Measurements from ENCODE around the gene AQR. TPM values are rescaled to one million over a fixed set of nuclear protein-coding genes. Genes with fewer than 3 reads are reported as not detected.
A peak's percentile ranks its signal among the peaks of the same experiment; 100 is the strongest.
"Not testable (repeated sequence)": the region's sequence is repeated elsewhere in the genome, so short reads cannot be mapped to it uniquely, and the experiment has no call there.

The AQR gene
- total RNA-seq, 1 donor from 2014 or later: 28.5 TPM

DNA sequence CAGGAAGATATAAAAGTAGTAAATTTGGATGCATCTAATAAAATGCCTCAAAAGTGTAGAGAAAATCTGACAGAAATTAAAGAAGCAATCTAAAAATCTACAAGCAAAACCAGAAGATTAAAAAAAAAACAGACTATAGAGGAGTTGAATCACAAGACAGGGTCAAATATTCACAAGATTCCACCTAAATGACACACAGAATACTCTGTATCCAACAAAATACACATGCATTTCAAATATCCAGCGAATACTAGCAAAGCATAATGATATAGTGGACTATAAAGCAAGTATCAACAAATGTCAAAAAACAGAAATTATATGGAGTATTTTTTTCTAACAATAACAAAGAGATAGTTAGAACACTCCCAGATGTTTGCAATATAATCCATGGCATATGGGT is 153.7 kb downstream of the AQR start:
- no peaks in the 10 kb centered on the region for H3K9me3 Mint-ChIP-seq (ENCODE audit: unreplicated experiment)
- H3K27ac Mint-ChIP-seq (ENCODE audit: unreplicated experiment): peak overlapping the region; percentile 23
- H3K27me3 Mint-ChIP-seq (ENCODE audit: unreplicated experiment): peaks cover 43% of the 10 kb centered on the region
- no peaks in the 10 kb centered on the region for H3K36me3 Mint-ChIP-seq (ENCODE audit: unreplicated experiment)
- TF ChIP-seq, protein P1, sequence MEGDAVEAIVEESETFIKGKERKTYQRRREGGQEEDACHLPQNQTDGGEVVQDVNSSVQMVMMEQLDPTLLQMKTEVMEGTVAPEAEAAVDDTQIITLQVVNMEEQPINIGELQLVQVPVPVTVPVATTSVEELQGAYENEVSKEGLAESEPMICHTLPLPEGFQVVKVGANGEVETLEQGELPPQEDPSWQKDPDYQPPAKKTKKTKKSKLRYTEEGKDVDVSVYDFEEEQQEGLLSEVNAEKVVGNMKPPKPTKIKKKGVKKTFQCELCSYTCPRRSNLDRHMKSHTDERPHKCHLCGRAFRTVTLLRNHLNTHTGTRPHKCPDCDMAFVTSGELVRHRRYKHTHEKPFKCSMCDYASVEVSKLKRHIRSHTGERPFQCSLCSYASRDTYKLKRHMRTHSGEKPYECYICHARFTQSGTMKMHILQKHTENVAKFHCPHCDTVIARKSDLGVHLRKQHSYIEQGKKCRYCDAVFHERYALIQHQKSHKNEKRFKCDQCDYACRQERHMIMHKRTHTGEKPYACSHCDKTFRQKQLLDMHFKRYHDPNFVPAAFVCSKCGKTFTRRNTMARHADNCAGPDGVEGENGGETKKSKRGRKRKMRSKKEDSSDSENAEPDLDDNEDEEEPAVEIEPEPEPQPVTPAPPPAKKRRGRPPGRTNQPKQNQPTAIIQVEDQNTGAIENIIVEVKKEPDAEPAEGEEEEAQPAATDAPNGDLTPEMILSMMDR (IDR thresholded peaks at IDR 0.05): no peak
- H3K4me3 Mint-ChIP-seq (ENCODE audit: unreplicated experiment): no peak overlapping the region
- DNase-seq (ENCODE audit: extremely low spot score, unreplicated experiment): no peak
- H3K4me1 Mint-ChIP-seq (ENCODE audit: unreplicated experiment): peaks cover 29% of the 10 kb centered on the region

GRCh38 chr15:34813446-34814190 is 155.9 kb downstream of the AQR start:
- no peak overlapping the region for H3K4me3 Mint-ChIP-seq (ENCODE audit: unreplicated experiment)
- H3K27me3 Mint-ChIP-seq (ENCODE audit: unreplicated experiment): peaks cover 23% of the 10 kb centered on the region
- H3K4me1 Mint-ChIP-seq (ENCODE audit: unreplicated experiment): peaks cover 32% of the 10 kb centered on the region
- no peaks in the 10 kb centered on the region for H3K36me3 Mint-ChIP-seq (ENCODE audit: unreplicated experiment)
- no peaks in the 10 kb centered on the region for H3K9me3 Mint-ChIP-seq (ENCODE audit: unreplicated experiment)
- peak overlapping the region; percentile 41 for H3K27ac Mint-ChIP-seq (ENCODE audit: unreplicated experiment)
- no peak for DNase-seq (ENCODE audit: extremely low spot score, unreplicated experiment)
- TF ChIP-seq, protein P1 (IDR thresholded peaks at IDR 0.05): no peak

DNA sequence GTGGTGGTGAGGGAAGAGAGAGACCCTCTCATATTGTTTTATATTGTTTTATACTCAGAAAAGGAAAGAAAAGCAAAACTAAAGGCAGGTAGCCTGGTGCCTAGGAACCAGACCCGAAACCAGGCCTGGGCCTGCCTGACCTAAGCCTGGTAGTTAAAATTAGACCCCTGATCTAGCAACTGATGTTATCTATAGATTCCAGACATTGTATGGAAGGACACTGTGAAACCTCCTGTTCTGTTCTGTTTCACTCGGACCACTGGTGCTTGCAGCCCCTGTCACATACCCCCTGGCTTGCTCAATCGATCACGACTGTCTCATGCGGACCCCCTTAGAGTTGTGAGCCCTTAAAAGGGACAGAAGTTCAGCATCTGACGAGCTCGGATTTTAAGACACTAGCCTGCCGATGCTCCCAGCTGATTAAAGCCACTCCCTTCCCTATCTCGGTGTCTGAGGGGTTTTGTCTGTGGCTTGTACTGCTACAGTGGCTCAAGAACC is 156.6 kb downstream of the AQR start:
- not testable (repeated sequence) for H3K36me3 Mint-ChIP-seq (ENCODE audit: unreplicated experiment); H3K9me3 Mint-ChIP-seq (ENCODE audit: unreplicated experiment); H3K4me3 Mint-ChIP-seq (ENCODE audit: unreplicated experiment); H3K27ac Mint-ChIP-seq (ENCODE audit: unreplicated experiment); DNase-seq (ENCODE audit: extremely low spot score, unreplicated experiment)
- Mint-ChIP-seq H3K4me1 (ENCODE audit: unreplicated experiment) (peaks cover 32% of the 10 kb centered on the region), H3K27me3 (ENCODE audit: unreplicated experiment) (peaks cover 16% of the 10 kb centered on the region)

- TF ChIP-seq, protein P1 (IDR thresholded peaks at IDR 0.05): no peak
- Mint-ChIP-seq H3K27ac (ENCODE audit: unreplicated experiment) (no peak overlapping the region), H3K4me3 (ENCODE audit: unreplicated experiment) (no peak overlapping the region), H3K9me3 (ENCODE audit: unreplicated experiment) (no peaks in the 10 kb centered on the region), H3K4me1 (ENCODE audit: unreplicated experiment) (peaks cover 32% of the 10 kb centered on the region), H3K36me3 (ENCODE audit: unreplicated experiment) (no peaks in the 10 kb centered on the region), H3K27me3 (ENCODE audit: unreplicated experiment) (peaks cover 12% of the 10 kb centered on the region)
- no peak for DNase-seq (ENCODE audit: extremely low spot score, unreplicated experiment)
These were observed 157.2 kb downstream of the AQR start for GRCh38 chr15:34812369-34812768.

DNA sequence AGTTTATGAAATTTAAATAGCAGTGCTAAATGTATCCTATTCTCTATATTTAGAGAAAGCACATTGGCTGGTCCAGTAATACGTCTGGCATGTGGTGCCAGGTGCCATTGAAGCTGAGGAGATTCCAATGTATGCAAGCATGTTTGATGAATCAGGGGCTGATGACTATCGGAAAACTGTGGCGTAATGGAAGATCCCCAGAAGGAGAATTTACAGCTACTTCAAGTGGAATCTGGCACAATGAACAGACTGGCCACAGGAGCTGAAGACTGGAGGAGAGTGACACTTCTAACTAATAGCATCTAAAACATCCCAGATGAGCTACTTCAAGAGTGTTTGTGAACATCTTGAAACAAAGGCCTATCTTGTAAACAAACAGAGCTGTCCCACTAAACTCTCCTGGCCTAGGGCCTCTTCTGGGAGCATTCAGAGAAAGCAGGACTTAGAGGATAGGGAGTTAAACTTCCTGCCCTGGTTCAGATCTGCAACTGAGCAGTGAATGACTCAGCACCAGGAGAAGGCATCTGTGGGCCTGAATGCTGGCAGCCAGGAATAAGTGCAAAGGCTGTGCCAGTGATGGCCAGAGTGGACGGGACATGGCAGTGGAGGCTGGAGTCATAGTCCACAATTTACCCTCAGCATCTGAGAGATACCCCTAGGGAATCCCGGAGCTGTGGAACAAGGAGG is 159.0 kb downstream of the AQR start:
- H3K4me1 Mint-ChIP-seq (ENCODE audit: unreplicated experiment): peaks cover 28% of the 10 kb centered on the region
- TF ChIP-seq, protein P1 (IDR thresholded peaks at IDR 0.05): no peak
- peak overlapping the region; percentile 84 for H3K27ac Mint-ChIP-seq (ENCODE audit: unreplicated experiment)
- no peak for DNase-seq (ENCODE audit: extremely low spot score, unreplicated experiment)
- no peaks in the 10 kb centered on the region for H3K9me3 Mint-ChIP-seq (ENCODE audit: unreplicated experiment)
- peaks cover 10% of the 10 kb centered on the region for H3K27me3 Mint-ChIP-seq (ENCODE audit: unreplicated experiment)
- no peaks in the 10 kb centered on the region for H3K36me3 Mint-ChIP-seq (ENCODE audit: unreplicated experiment)
- no peak overlapping the region for H3K4me3 Mint-ChIP-seq (ENCODE audit: unreplicated experiment)

Data from osteocyte (in vitro differentiated cells).